ENCODE measurements around the gene CLCF1.

CLCF1 gene

GRCh38 chr11:67420646-67421429, 47.4 kb upstream of the CLCF1 start:
- H3K14ac ChIP-seq (ENCODE audit: low read length), result peak overlapping the region; percentile 72
- peak overlapping the region; percentile 96 for H3K18ac ChIP-seq (ENCODE audit: low read length)
- H4K91ac ChIP-seq (ENCODE audit: low read depth, low read length, poor library complexity), result peak overlapping the region; percentile 28
- no peaks in the 10 kb centered on the region for H3K36me3 ChIP-seq (replicated peaks in 1 of 2; ENCODE audit: control insufficient read depth in 2 of 2, insufficient read depth in 2 of 2, low read length in 2 of 2)
- H3K4ac ChIP-seq (ENCODE audit: low read length), result peak overlapping the region; percentile 8
- H3K9ac ChIP-seq (ENCODE audit: low read depth, low read length, poor library complexity), result peak overlapping the region; percentile 89
- peaks cover 2% of the 10 kb centered on the region for H3K79me1 ChIP-seq (ENCODE audit: low read depth, low read length)
- no peaks in the 10 kb centered on the region for H3K9me3 ChIP-seq (replicated peaks in 1 of 2; ENCODE audit: control insufficient read depth in 2 of 2, insufficient read depth in 1 of 2, low read depth in 1 of 2, low read length in 2 of 2)
- H2BK15ac ChIP-seq (ENCODE audit: low read length), result no peak overlapping the region
- no CpG with 5 or more reads among the region's 97 CpGs for WGBS, 2 donors (ENCODE audit: extremely low coverage in 2 of 2, insufficient read length in 2 of 2, insufficient replicate concordance in 1 of 2)
- no peak overlapping the region for H2BK12ac ChIP-seq (ENCODE audit: low read length)
- peak overlapping the region; percentile 98 for H3K23ac ChIP-seq (ENCODE audit: low read depth, low read length, poor library complexity)
- peak overlapping the region; percentile 67 to 77 for H3K4me3 ChIP-seq (ENCODE audit: low read length in 2 of 2)
- DNase-seq (ENCODE audit: low spot score), result peak; percentile 93
- H2AK5ac ChIP-seq (ENCODE audit: low read depth, low read length), result peak overlapping the region; percentile 86
- H3K27ac ChIP-seq (replicated peaks; ENCODE audit: low read length), result no peak overlapping the region
- H2AFZ ChIP-seq (ENCODE audit: low read length), result peak overlapping the region; percentile 98
- peak overlapping the region; percentile 50 for H2BK5ac ChIP-seq (ENCODE audit: low read length)
- peaks cover 9 to 10% of the 10 kb centered on the region in 2 donors for H3K4me1 ChIP-seq (ENCODE audit: control insufficient read depth in 2 of 2, insufficient read depth in 1 of 2, low read depth in 1 of 2, low read length in 2 of 2)
- no peak overlapping the region for H4K8ac ChIP-seq (ENCODE audit: low read depth, low read length)
- H2BK120ac ChIP-seq (ENCODE audit: low read depth, low read length), result no peak overlapping the region
- peaks cover 0 to 17% (median 0%) of the 10 kb centered on the region in 3 experiments for H3K27me3 ChIP-seq (ENCODE audit: control insufficient read depth in 3 of 3, insufficient read depth in 3 of 3, low read depth in 1 of 3, low read length in 3 of 3)
- peak overlapping the region; percentile 98 for H3K4me2 ChIP-seq (ENCODE audit: insufficient read depth, low read length, poor library complexity, severe bottlenecking)

GRCh38 chr11:67420147-67420645, 46.8 kb upstream of the CLCF1 start:
- no peak overlapping the region for H4K8ac ChIP-seq (ENCODE audit: low read depth, low read length)
- no CpG with 5 or more reads among the region's 15 CpGs for WGBS, 2 donors (ENCODE audit: extremely low coverage in 2 of 2, insufficient read length in 2 of 2, insufficient replicate concordance in 1 of 2)
- peak overlapping the region; percentile 89 for H3K9ac ChIP-seq (ENCODE audit: low read depth, low read length, poor library complexity)
- peak overlapping the region; percentile 98 for H2AFZ ChIP-seq (ENCODE audit: low read length)
- peaks cover 2% of the 10 kb centered on the region for H3K79me1 ChIP-seq (ENCODE audit: low read depth, low read length)
- no peaks in the 10 kb centered on the region for H3K36me3 ChIP-seq (replicated peaks in 1 of 2; ENCODE audit: control insufficient read depth in 2 of 2, insufficient read depth in 2 of 2, low read length in 2 of 2)
- H2BK5ac ChIP-seq (ENCODE audit: low read length), result peak overlapping the region; percentile 50
- no peak overlapping the region for H2BK120ac ChIP-seq (ENCODE audit: low read depth, low read length)
- H3K4me3 ChIP-seq (ENCODE audit: low read length in 2 of 2), result peak overlapping the region; percentile 67 to 77
- H4K91ac ChIP-seq (ENCODE audit: low read depth, low read length, poor library complexity), result no peak overlapping the region
- peaks cover 10% of the 10 kb centered on the region in 2 donors for H3K4me1 ChIP-seq (ENCODE audit: control insufficient read depth in 2 of 2, insufficient read depth in 1 of 2, low read depth in 1 of 2, low read length in 2 of 2)
- no peak overlapping the region for H3K27ac ChIP-seq (replicated peaks; ENCODE audit: low read length)
- peak overlapping the region; percentile 98 for H3K23ac ChIP-seq (ENCODE audit: low read depth, low read length, poor library complexity)
- H3K4ac ChIP-seq (ENCODE audit: low read length), result peak overlapping the region; percentile 8
- peaks cover 0 to 20% (median 0%) of the 10 kb centered on the region in 3 experiments for H3K27me3 ChIP-seq (ENCODE audit: control insufficient read depth in 3 of 3, insufficient read depth in 3 of 3, low read depth in 1 of 3, low read length in 3 of 3)
- no peaks in the 10 kb centered on the region for H3K9me3 ChIP-seq (replicated peaks in 1 of 2; ENCODE audit: control insufficient read depth in 2 of 2, insufficient read depth in 1 of 2, low read depth in 1 of 2, low read length in 2 of 2)
- H3K14ac ChIP-seq (ENCODE audit: low read length), result peak overlapping the region; percentile 72
- no peak overlapping the region for H2BK12ac ChIP-seq (ENCODE audit: low read length)
- peak overlapping the region; percentile 96 for H3K18ac ChIP-seq (ENCODE audit: low read length)
- DNase-seq (ENCODE audit: low spot score), result no peak
- peak overlapping the region; percentile 65 for H2BK15ac ChIP-seq (ENCODE audit: low read length)
- peak overlapping the region; percentile 86 for H2AK5ac ChIP-seq (ENCODE audit: low read depth, low read length)
- H3K4me2 ChIP-seq (ENCODE audit: insufficient read depth, low read length, poor library complexity, severe bottlenecking), result peak overlapping the region; percentile 98

- no peak overlapping the region for H2BK12ac ChIP-seq (ENCODE audit: low read length)
Observed at GRCh38 chr11:67419325-67420049, 46.1 kb upstream of the CLCF1 start.

More at GRCh38 chr11:67419325-67420049, 46.1 kb upstream of the CLCF1 start:
- H3K4me1 ChIP-seq (ENCODE audit: control insufficient read depth in 2 of 2, insufficient read depth in 1 of 2, low read depth in 1 of 2, low read length in 2 of 2), result peaks cover 10 to 13% of the 10 kb centered on the region in 2 donors
- no peak overlapping the region for H3K4me3 ChIP-seq (ENCODE audit: low read length in 2 of 2)
- peak overlapping the region; percentile 21 for H4K8ac ChIP-seq (ENCODE audit: low read depth, low read length)
- H3K79me1 ChIP-seq (ENCODE audit: low read depth, low read length), result peaks cover 2% of the 10 kb centered on the region
- no peak overlapping the region for H3K9ac ChIP-seq (ENCODE audit: low read depth, low read length, poor library complexity)
- no peak overlapping the region for H2BK120ac ChIP-seq (ENCODE audit: low read depth, low read length)
- no peak overlapping the region for H4K91ac ChIP-seq (ENCODE audit: low read depth, low read length, poor library complexity)
- no CpG with 5 or more reads among the region's 21 CpGs for WGBS, 2 donors (ENCODE audit: extremely low coverage in 2 of 2, insufficient read length in 2 of 2, insufficient replicate concordance in 1 of 2)
- no peak overlapping the region for H3K27ac ChIP-seq (replicated peaks; ENCODE audit: low read length)
- H3K14ac ChIP-seq (ENCODE audit: low read length), result no peak overlapping the region
- H2BK15ac ChIP-seq (ENCODE audit: low read length), result peak overlapping the region; percentile 65
- peak overlapping the region; percentile 42 for H3K18ac ChIP-seq (ENCODE audit: low read length)
- peak overlapping the region; percentile 88 for H3K23ac ChIP-seq (ENCODE audit: low read depth, low read length, poor library complexity)
- no peak overlapping the region for H3K4ac ChIP-seq (ENCODE audit: low read length)
- H3K4me2 ChIP-seq (ENCODE audit: insufficient read depth, low read length, poor library complexity, severe bottlenecking), result no peak overlapping the region
- H3K36me3 ChIP-seq (replicated peaks in 1 of 2; ENCODE audit: control insufficient read depth in 2 of 2, insufficient read depth in 2 of 2, low read length in 2 of 2), result no peaks in the 10 kb centered on the region
- no peak overlapping the region for H2AFZ ChIP-seq (ENCODE audit: low read length)
- peaks cover 0 to 27% (median 2%) of the 10 kb centered on the region in 3 experiments for H3K27me3 ChIP-seq (ENCODE audit: control insufficient read depth in 3 of 3, insufficient read depth in 3 of 3, low read depth in 1 of 3, low read length in 3 of 3)
- no peak for DNase-seq (ENCODE audit: low spot score)
- no peaks in the 10 kb centered on the region for H3K9me3 ChIP-seq (replicated peaks in 1 of 2; ENCODE audit: control insufficient read depth in 2 of 2, insufficient read depth in 1 of 2, low read depth in 1 of 2, low read length in 2 of 2)
- H2BK5ac ChIP-seq (ENCODE audit: low read length), result peak overlapping the region; percentile 0
- peak overlapping the region; percentile 86 for H2AK5ac ChIP-seq (ENCODE audit: low read depth, low read length)

Measured in neuronal stem cell (in vitro differentiated cells).